ENCODE measurements around the gene RICTOR. TPM values are rescaled to one million over a fixed set of nuclear protein-coding genes. Genes with fewer than 3 reads are reported as not detected.
"Not testable (repeated sequence)": the region's sequence is repeated elsewhere in the genome, so short reads cannot be mapped to it uniquely, and the experiment has no call there.

The RICTOR gene
- total RNA-seq, 4 donors from 2014 or later: 21.7 to 46.7 (median 33.4) TPM

GRCh38 chr5:39014561-39014960, 59.6 kb downstream of the RICTOR start:
- intact Hi-C loops (cut with DNase I; ENCODE audit: low total_unique reads): no loop called here
- DNase-seq (ENCODE audit: low spot score in 2 of 2): no peak
- TF ChIP-seq POLR2A (IDR thresholded peaks at IDR 0.05) (no peak), CTCF (IDR thresholded peaks at IDR 0.05) (no peak)
- no peak overlapping the region for H3K4me3 ChIP-seq (ENCODE audit: low read depth, poor library complexity, severe bottlenecking)
- WGBS, 2 donors: 62% methylated on average over 2 of the region's 2 CpGs

- WGBS, 2 donors: 93 to 96% methylated on average over 2 of the region's 2 CpGs
- intact Hi-C loops (cut with DNase I; ENCODE audit: low total_unique reads): no loop called here
- TF ChIP-seq CTCF (IDR thresholded peaks at IDR 0.05) (no peak), POLR2A (IDR thresholded peaks at IDR 0.05) (no peak)
- no peak for DNase-seq (ENCODE audit: low spot score in 2 of 2)
- no peak overlapping the region for H3K4me3 ChIP-seq (ENCODE audit: low read depth, poor library complexity, severe bottlenecking)
These were observed 60.3 kb downstream of the RICTOR start for GRCh38 chr5:39013938-39014337.

- DNase-seq (ENCODE audit: low spot score in 2 of 2); H3K4me3 ChIP-seq (ENCODE audit: low read depth, poor library complexity, severe bottlenecking); intact Hi-C loops (cut with DNase I; ENCODE audit: low total_unique reads): not testable (repeated sequence)
- WGBS, 2 donors: 95 to 100% methylated on average over 2 of the region's 2 CpGs
These were observed 63.2 kb downstream of the RICTOR start for GRCh38 chr5:39010958-39011357.

GRCh38 chr5:39009981-39010380, 64.2 kb downstream of the RICTOR start:
- no peak overlapping the region for H3K4me3 ChIP-seq (ENCODE audit: low read depth, poor library complexity, severe bottlenecking)
- intact Hi-C loops (cut with DNase I; ENCODE audit: low total_unique reads): no loop called here
- no peak for TF ChIP-seq CTCF (IDR thresholded peaks at IDR 0.05)
- no peak for DNase-seq (ENCODE audit: low spot score in 2 of 2)
- WGBS, 2 donors: 80 to 95% methylated on average over 4 of the region's 4 CpGs

- no peak for TF ChIP-seq CTCF (IDR thresholded peaks at IDR 0.05)
- no peak for TF ChIP-seq POLR2A (IDR thresholded peaks at IDR 0.05)
- intact Hi-C loops (cut with DNase I; ENCODE audit: low total_unique reads): no loop called here
- DNase-seq (ENCODE audit: low spot score in 2 of 2): no peak
- WGBS, 2 donors: 100% methylated on average over 1 of the region's 1 CpG
- H3K4me3 ChIP-seq (ENCODE audit: low read depth, poor library complexity, severe bottlenecking): no peak overlapping the region
These were observed 64.9 kb downstream of the RICTOR start for GRCh38 chr5:39009280-39009679.

- no peak overlapping the region for H3K4me3 ChIP-seq (ENCODE audit: low read depth, poor library complexity, severe bottlenecking)
- TF ChIP-seq POLR2A (IDR thresholded peaks at IDR 0.05) (no peak), CTCF (IDR thresholded peaks at IDR 0.05) (no peak)
- 97 to 98% methylated on average over 2 of the region's 2 CpGs for WGBS, 2 donors
- no peak for DNase-seq (ENCODE audit: low spot score in 2 of 2)
- intact Hi-C loops (cut with DNase I; ENCODE audit: low total_unique reads): no loop called here
These were observed 67.5 kb downstream of the RICTOR start for GRCh38 chr5:39006650-39007049.

Measured in lower leg skin (tissue), 4 donors.